Measurements from ENCODE around the gene CDYL2. TPM values are rescaled to one million over a fixed set of nuclear protein-coding genes. Genes with fewer than 3 reads are reported as not detected.

CDYL2 gene
- total RNA-seq, 1 experiment from 2014 or later: 8.2 TPM

GRCh38 chr16:80669673-80670072 lies 134.7 kb downstream of the CDYL2 start:
- ChIA-PET CTCF (no interaction called here), POLR2A (no interaction called here)
- H3K4me1 Mint-ChIP-seq: peaks cover 29% of the 10 kb centered on the region
- DNase-seq (ENCODE audit: low spot score) (no peak), ATAC-seq (no peak)
- TF ChIP-seq ZNF232 (CRISPR knock-in tag; IDR thresholded peaks at IDR 0.05) (no peak), ZMAT4 (CRISPR knock-in tag; IDR thresholded peaks at IDR 0.05) (no peak), JUN (CRISPR knock-in tag; IDR thresholded peaks at IDR 0.05) (no peak), E2F1 (CRISPR knock-in tag; IDR thresholded peaks at IDR 0.05) (no peak), SMAD3 (CRISPR knock-in tag; IDR thresholded peaks at IDR 0.05; ENCODE audit: borderline replicate concordance) (no peak), PREB (CRISPR knock-in tag; IDR thresholded peaks at IDR 0.05; ENCODE audit: borderline replicate concordance) (no peak), USF1 (CRISPR knock-in tag; IDR thresholded peaks at IDR 0.05) (no peak), GABPB1 (CRISPR knock-in tag; IDR thresholded peaks at IDR 0.05) (no peak), RORB (CRISPR knock-in tag; IDR thresholded peaks at IDR 0.05) (no peak), MAX (CRISPR knock-in tag; IDR thresholded peaks at IDR 0.05) (no peak), ZBTB43 (CRISPR knock-in tag; IDR thresholded peaks at IDR 0.05) (no peak), MLX (CRISPR knock-in tag; IDR thresholded peaks at IDR 0.05) (no peak), ATF3 (CRISPR knock-in tag; conservative IDR thresholded peaks at IDR 0.05) (no peak), TP53 (CRISPR knock-in tag; IDR thresholded peaks at IDR 0.05) (no peak), ZNF425 (CRISPR knock-in tag; conservative IDR thresholded peaks at IDR 0.05) (no peak), FOXP4 (CRISPR knock-in tag; IDR thresholded peaks at IDR 0.05) (no peak)
- no peaks in the 10 kb centered on the region for H3K36me3 Mint-ChIP-seq
- H3K4me3 Mint-ChIP-seq: no peak overlapping the region
- H3K9me3 Mint-ChIP-seq: no peaks in the 10 kb centered on the region
- H3K27me3 Mint-ChIP-seq (ENCODE audit: low read depth): peaks cover 6% of the 10 kb centered on the region; the same call in 1 of the 2 replicates
- no peak overlapping the region for H3K27ac Mint-ChIP-seq
